HepG2 (cell line): Measurements from ENCODE around the gene ARHGAP22. TPM values are rescaled to one million over a fixed set of nuclear protein-coding genes. Genes with fewer than 3 reads are reported as not detected.

ENCODE experiments used
- ATAC-seq: fragments of 200-7000 bp; cut with Tn5 transposase; 3 replicates; pipeline ENCODE4 v1.9.1; 2020; ENCODE audit warnings: mild to moderate bottlenecking, moderate library complexity
- BruUV-seq: library from RNA; stranded (reverse); fragments of 400-500 nt; replicated peaks from 2 replicates; lab custom pipeline; 2021; lab: Mats Ljungman, UMichigan
- CTCF ChIA-PET: fragments of 300-600 bp; formaldehyde crosslinking; extraction: SDS; loops from one replicate; lab custom pipeline; 2021; ENCODE audit warnings: low total read pairs, inconsistent platforms, low intra/inter-chr PET ratio; lab: Yijun Ruan, JAX
- POLR2A ChIA-PET: fragments of 350-600 bp; sonication (Branson Sonifier 250); formaldehyde crosslinking; loops from one replicate; lab custom pipeline; 2020; ENCODE audit warnings: antibody characterized with exemption, inconsistent platforms; lab: Yijun Ruan, JAX
- DNase-seq: peaks from one replicate; pipeline ENCODE4 v3.0.0-alpha.2; 2015; ENCODE audit warnings: low spot score
- FAIRE-seq: peaks from 3 replicates; lab custom pipeline; 2011; peaks lifted over from hg19 to GRCh38; lab: Jason Lieb, UNC
- H2AFZ ChIP-seq: one replicate; pipeline ENCODE4 v1.6.1; 2011; ENCODE audit warnings: low read length, inconsistent platforms
- H3K27ac ChIP-seq: fragments of 300-600 bp; 3 replicates; pipeline ENCODE4 v1.8.0; 2011; ENCODE audit warnings: mixed run types, mild to moderate bottlenecking, mixed read lengths, low read length, inconsistent platforms; ENCODE audit not compliant: insufficient read depth; ENCODE audit errors: extremely low read length
- H3K27me3 ChIP-seq, 2 experiments: fragments of 200-600 bp in 1 of 2; 2 replicates in 1 of 2; 3 replicates in 1 of 2; pipeline versions ENCODE4 v1.6.0 to v1.8.0; 2011; ENCODE audit warnings: low read length in 2 of 2, mild to moderate bottlenecking in 2 of 2, moderate library complexity in 2 of 2, inconsistent platforms in 1 of 2; ENCODE audit not compliant: insufficient read depth in 2 of 2, control insufficient read depth in 1 of 2
- H3K36me3 ChIP-seq, 2 experiments: fragments of 200-600 bp in 1 of 2; replicated peaks in 1 of 2; 2 replicates in 1 of 2; 3 replicates in 1 of 2; pipeline versions ENCODE4 v1.5.1 to v1.8.0; 2011; ENCODE audit warnings: low read length in 2 of 2, inconsistent platforms in 1 of 2; ENCODE audit not compliant: insufficient read depth in 2 of 2, control insufficient read depth in 1 of 2
- H3K4me1 ChIP-seq: 2 replicates; pipeline ENCODE4 v1.5.1; 2012; ENCODE audit warnings: low read length, inconsistent platforms; ENCODE audit not compliant: insufficient read depth
- H3K4me2 ChIP-seq: 2 replicates; pipeline ENCODE4 v1.6.0; 2011; ENCODE audit warnings: low read depth, low read length, inconsistent platforms
- H3K4me3 ChIP-seq, 3 experiments: fragments of 200-600 bp in 1 of 3; sonication (generic), shearing (Covaris generic) in 1 of 3; replicated peaks in 1 of 3; 2 replicates each; pipeline ENCODE4 v1.5.1; 2011 to 2016; ENCODE audit warnings: low read length in 3 of 3, inconsistent platforms in 2 of 3, low read depth in 2 of 3, mild to moderate bottlenecking in 2 of 3, control low read depth in 1 of 3, mixed read lengths in 1 of 3; ENCODE audit not compliant: insufficient read depth in 1 of 3
- H3K79me2 ChIP-seq: one replicate; pipeline ENCODE4 v1.6.1; 2011; ENCODE audit warnings: low read length, inconsistent platforms; ENCODE audit not compliant: insufficient read depth
- H3K9ac ChIP-seq: 2 replicates; pipeline ENCODE4 v1.6.0; 2011; ENCODE audit warnings: mild to moderate bottlenecking, low read depth, low read length, inconsistent platforms; ENCODE audit not compliant: insufficient read depth
- H3K9me3 ChIP-seq: 2 replicates; pipeline ENCODE4 v1.5.1; 2012; ENCODE audit warnings: mild to moderate bottlenecking, low read length
- H4K20me1 ChIP-seq: 2 replicates; pipeline ENCODE4 v1.6.0; 2011; ENCODE audit warnings: inconsistent platforms, mild to moderate bottlenecking, low read length, moderate library complexity; ENCODE audit not compliant: insufficient read depth
- ADNP ChIP-seq: sonication (generic); formaldehyde crosslinking; IDR thresholded peaks from 2 replicates; pipeline ENCODE4 v1.4.0; 2020; ENCODE audit warnings: missing genetic modification reagents
- ARHGAP35 ChIP-seq: sonication (generic); formaldehyde crosslinking; IDR thresholded peaks from 2 replicates; pipeline ENCODE4 v1.9.0; 2022; ENCODE audit warnings: mild to moderate bottlenecking, inconsistent platforms, moderate library complexity, missing genetic modification reagents, borderline replicate concordance
- ARNT ChIP-seq: fragments of 450-650 bp; IDR thresholded peaks from 2 replicates; pipeline ENCODE4 v1.6.1; 2017
- ATRX ChIP-seq: sonication (generic); formaldehyde crosslinking; IDR thresholded peaks from 2 replicates; pipeline ENCODE4 v1.4.0; 2020; ENCODE audit warnings: missing genetic modification reagents, borderline replicate concordance
- HNRNPK ChIP-seq: fragments of 200-400 bp; formaldehyde crosslinking; IDR thresholded peaks from 2 replicates; pipeline ENCODE4 v1.6.1; 2018; ENCODE audit warnings: low read length, low read depth, moderate library complexity, mild to moderate bottlenecking; ENCODE audit not compliant: poor library complexity, severe bottlenecking
- HOXA3 ChIP-seq: sonication (generic); formaldehyde crosslinking; IDR thresholded peaks from 2 replicates; pipeline ENCODE4 v1.5.0; 2020; ENCODE audit warnings: missing genetic modification reagents
- MTF1 ChIP-seq: sonication (generic); formaldehyde crosslinking; IDR thresholded peaks from 2 replicates; pipeline ENCODE4 v1.5.0; 2020; ENCODE audit warnings: missing genetic modification reagents
- MXD4 ChIP-seq: IDR thresholded peaks from 2 replicates; pipeline ENCODE4 v1.6.1; 2016; ENCODE audit warnings: mild to moderate bottlenecking, missing biosample characterization, missing genetic modification reagents
- SNAI1 ChIP-seq: sonication (generic); formaldehyde crosslinking; IDR thresholded peaks from 2 replicates; pipeline ENCODE4 v1.5.0; 2020; ENCODE audit warnings: mild to moderate bottlenecking, missing genetic modification reagents, borderline replicate concordance
- ZFP36L2 ChIP-seq: sonication (generic); formaldehyde crosslinking; IDR thresholded peaks from 2 replicates; pipeline ENCODE4 v1.4.0; 2020; ENCODE audit warnings: missing genetic modification reagents
- ZFP90 ChIP-seq: sonication (generic); formaldehyde crosslinking; IDR thresholded peaks from 2 replicates; pipeline ENCODE4 v1.8.0; 2022; ENCODE audit warnings: missing genetic modification reagents, mild to moderate bottlenecking, inconsistent platforms, borderline replicate concordance
- ZNF577 ChIP-seq: sonication (generic); formaldehyde crosslinking; IDR thresholded peaks from 2 replicates; pipeline ENCODE4 v1.4.0; 2020; ENCODE audit warnings: mild to moderate bottlenecking, low read depth, missing genetic modification reagents, borderline replicate concordance
- ZNF644 ChIP-seq: IDR thresholded peaks from 2 replicates; pipeline ENCODE4 v1.6.1; 2016; ENCODE audit warnings: low read depth
- ZNF713 ChIP-seq: sonication (generic); formaldehyde crosslinking; IDR thresholded peaks from 2 replicates; pipeline ENCODE4 v1.4.0; 2020; ENCODE audit warnings: mild to moderate bottlenecking, missing genetic modification reagents
- WGBS: methylation state at CpG from one replicate; pipeline ENCODE4 v1.1.6; 2017; ENCODE audit warnings: low lambda C conversion rate; 5-methylcytosine and 5-hydroxymethylcytosine counted together
- in situ Hi-C: cut with HindIII; loops from 2 replicates; pipeline ENCODE4 v1.10.0; 2017; ENCODE audit warnings: low pct_unique_long_range_greater_than_20kb; ENCODE audit not compliant: extremely low pct_ligation_motif_present
- intact Hi-C: fragments of 100-400 bp; cut with micrococcal nuclease; formaldehyde crosslinking; loops from one replicate; pipeline ENCODE4 v1.10.0; 2022; ENCODE audit not compliant: unreplicated experiment
- polyA plus RNA-seq, 8 experiments: library from polyadenylated mRNA; depleted of rRNA in 3 of 8; stranded (reverse) in 7 of 8; unstranded in 1 of 8; fragments of >200 nt; fragmentation: Illumina TruSeq in 4 of 8; extraction: Trizol in 4 of 8; gene quantifications; 2 replicates each; pipeline versions ENCODE4 v1.2.1 to v1.2.3, GENCODE V29; 2011 to 2016; ENCODE audit warnings: low read depth in 4 of 8, missing spikeins in 1 of 8, mixed read lengths in 1 of 8; ENCODE audit not compliant: insufficient read depth in 1 of 8
- total RNA-seq, 5 experiments: library from RNA; depleted of rRNA; stranded (reverse); fragments of >200 nt; fragmentation: Illumina TruSeq; extraction: Trizol; gene quantifications; 2 replicates each; pipeline ENCODE4 v1.2.3, GENCODE V29; 2016; ENCODE audit warnings: low read depth in 1 of 5
- TF ChIP-seq, protein P1 (sequence below): sonication (generic); formaldehyde crosslinking; IDR thresholded peaks from 2 replicates; pipeline ENCODE4 v1.8.1; 2022; ENCODE audit warnings: low read depth, mild to moderate bottlenecking, missing genetic modification reagents

ARHGAP22 gene
- total and polyA plus RNA-seq, 2 of the 13 experiments (the other 11 are each of a cell fraction or from before 2014, with no cell fraction given) = 0.08 to 0.38 TPM

DNA sequence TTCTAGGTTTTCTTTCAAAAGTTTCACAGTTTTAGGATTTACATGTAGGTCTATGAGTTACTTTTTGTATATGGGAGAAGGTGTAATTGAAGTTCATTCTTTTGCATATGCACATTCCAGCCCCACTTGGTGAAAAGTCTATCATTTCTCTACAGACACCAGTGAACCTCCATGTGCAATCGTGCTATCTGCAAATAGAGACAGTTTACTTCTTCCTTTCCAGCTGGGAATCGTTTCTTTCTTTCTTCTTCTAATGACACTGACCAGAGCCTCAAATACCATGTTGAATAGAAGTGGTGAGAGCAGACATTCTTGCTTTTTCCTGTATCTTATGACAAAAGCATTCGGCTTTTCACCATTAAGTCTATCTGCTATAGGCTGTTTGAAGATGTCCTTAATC, 122.7 kb downstream of the ARHGAP22 start:
- H3K27ac ChIP-seq = no peak overlapping the region
- intact Hi-C loops (no loop called here), in situ Hi-C loops (no loop called here)
- CTCF ChIA-PET = no interaction called here
- H3K4me2 ChIP-seq = no peak overlapping the region
- H3K79me2 ChIP-seq = no peaks in the 10 kb centered on the region
- no peak overlapping the region for H2AFZ ChIP-seq
- POLR2A ChIA-PET = no interaction called here
- ATAC-seq = no peak
- peaks cover 0 to 12% of the 10 kb centered on the region in 2 experiments; a peak in 2 of 5 replicates for H3K27me3 ChIP-seq
- no peak for FAIRE-seq
- no peak overlapping the region for H3K9ac ChIP-seq
- H3K4me1 ChIP-seq = peaks cover 10% of the 10 kb centered on the region
- H3K36me3 ChIP-seq = no peaks in the 10 kb centered on the region
- no peak for DNase-seq
- 33% methylated on average over 3 of the region's 3 CpGs for WGBS
- no peaks in the 10 kb centered on the region for H3K9me3 ChIP-seq
- no TSS peak for BruUV-seq
- TF ChIP-seq MTF1 (CRISPR knock-in tag) (no peak), HOXA3 (CRISPR knock-in tag) (no peak), ZNF644 (CRISPR knock-in tag) (no peak), HNRNPK (no peak), ATRX (no peak)
- TF ChIP-seq, protein P1, sequence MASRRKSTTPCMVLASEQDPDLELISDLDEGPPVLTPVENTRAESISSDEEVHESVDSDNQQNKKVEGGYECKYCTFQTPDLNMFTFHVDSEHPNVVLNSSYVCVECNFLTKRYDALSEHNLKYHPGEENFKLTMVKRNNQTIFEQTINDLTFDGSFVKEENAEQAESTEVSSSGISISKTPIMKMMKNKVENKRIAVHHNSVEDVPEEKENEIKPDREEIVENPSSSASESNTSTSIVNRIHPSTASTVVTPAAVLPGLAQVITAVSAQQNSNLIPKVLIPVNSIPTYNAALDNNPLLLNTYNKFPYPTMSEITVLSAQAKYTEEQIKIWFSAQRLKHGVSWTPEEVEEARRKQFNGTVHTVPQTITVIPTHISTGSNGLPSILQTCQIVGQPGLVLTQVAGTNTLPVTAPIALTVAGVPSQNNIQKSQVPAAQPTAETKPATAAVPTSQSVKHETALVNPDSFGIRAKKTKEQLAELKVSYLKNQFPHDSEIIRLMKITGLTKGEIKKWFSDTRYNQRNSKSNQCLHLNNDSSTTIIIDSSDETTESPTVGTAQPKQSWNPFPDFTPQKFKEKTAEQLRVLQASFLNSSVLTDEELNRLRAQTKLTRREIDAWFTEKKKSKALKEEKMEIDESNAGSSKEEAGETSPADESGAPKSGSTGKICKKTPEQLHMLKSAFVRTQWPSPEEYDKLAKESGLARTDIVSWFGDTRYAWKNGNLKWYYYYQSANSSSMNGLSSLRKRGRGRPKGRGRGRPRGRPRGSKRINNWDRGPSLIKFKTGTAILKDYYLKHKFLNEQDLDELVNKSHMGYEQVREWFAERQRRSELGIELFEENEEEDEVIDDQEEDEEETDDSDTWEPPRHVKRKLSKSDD (CRISPR knock-in tag) = no peak
- H4K20me1 ChIP-seq = no peaks in the 10 kb centered on the region
- no peak overlapping the region for H3K4me3 ChIP-seq

DNA sequence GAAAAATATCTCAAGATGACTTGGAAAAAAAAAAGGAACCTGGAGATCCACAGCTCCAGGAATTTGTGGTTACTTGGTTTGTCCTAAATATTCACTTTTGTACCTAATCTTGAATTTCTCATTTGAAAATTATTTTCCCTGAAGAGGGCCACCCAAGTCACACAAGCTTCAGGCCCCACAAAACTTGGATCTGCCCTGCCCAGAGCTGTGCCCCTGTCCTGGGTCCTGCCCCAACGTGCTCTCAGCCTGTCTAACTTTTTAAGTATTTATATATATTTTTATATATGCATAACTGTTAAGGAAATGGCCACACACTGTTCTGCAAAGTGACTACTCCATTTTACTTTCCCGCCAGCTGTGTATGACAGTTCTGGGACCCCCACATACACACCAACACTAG, 123.5 kb downstream of the ARHGAP22 start:
- CTCF ChIA-PET = no interaction called here
- Histone ChIP-seq H3K4me2 (no peak overlapping the region), H3K27me3 (peaks cover 0 to 12% of the 10 kb centered on the region in 2 experiments; a peak in 2 of 5 replicates), H3K79me2 (no peaks in the 10 kb centered on the region), H3K9me3 (no peaks in the 10 kb centered on the region)
- no peak for DNase-seq
- intact Hi-C loops = no loop called here
- TF ChIP-seq SNAI1 (CRISPR knock-in tag) (no peak), ARNT (no peak), ZNF577 (CRISPR knock-in tag) (no peak), ZFP36L2 (CRISPR knock-in tag) (no peak), ARHGAP35 (CRISPR knock-in tag) (no peak), ZNF713 (CRISPR knock-in tag) (no peak), ADNP (CRISPR knock-in tag) (no peak), MXD4 (CRISPR knock-in tag) (no peak), ZFP90 (CRISPR knock-in tag) (no peak)
- TF ChIP-seq, all 625 proteins: peak for 0
- in situ Hi-C loops = no loop called here
- Histone ChIP-seq H2AFZ (no peak overlapping the region), H4K20me1 (no peaks in the 10 kb centered on the region), H3K4me1 (peaks cover 10% of the 10 kb centered on the region), H3K36me3 (no peaks in the 10 kb centered on the region), H3K9ac (no peak overlapping the region), H3K27ac (no peak overlapping the region), H3K4me3 (no peak overlapping the region)
- FAIRE-seq = no peak
- no peak for ATAC-seq
- POLR2A ChIA-PET = no interaction called here
- no TSS peak for BruUV-seq
- WGBS = 46% methylated on average over 2 of the region's 2 CpGs
